ENCODE measurements around the gene CACNA1C.

Gene CACNA1C

DNA sequence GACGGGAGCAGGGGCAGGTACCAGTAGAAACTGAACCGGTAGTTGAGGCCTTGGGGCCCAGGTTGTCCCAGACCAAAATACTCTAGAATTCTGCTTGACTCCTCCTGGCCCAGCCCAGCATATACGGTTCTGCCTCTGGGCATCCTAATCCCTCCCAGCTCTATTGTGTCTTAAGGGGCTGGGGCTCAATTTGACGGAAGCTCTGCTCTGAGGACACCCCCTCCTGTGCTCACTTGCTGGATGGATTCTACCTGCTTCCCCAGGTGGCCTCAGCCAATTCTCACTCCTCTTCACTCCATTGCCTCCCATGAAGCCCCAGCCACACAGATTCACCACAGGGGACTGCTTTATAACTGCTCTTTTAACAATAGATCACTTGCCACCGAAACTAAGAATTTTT lies 522.5 kb downstream of the CACNA1C start:
- no peak for DNase-seq

DNA sequence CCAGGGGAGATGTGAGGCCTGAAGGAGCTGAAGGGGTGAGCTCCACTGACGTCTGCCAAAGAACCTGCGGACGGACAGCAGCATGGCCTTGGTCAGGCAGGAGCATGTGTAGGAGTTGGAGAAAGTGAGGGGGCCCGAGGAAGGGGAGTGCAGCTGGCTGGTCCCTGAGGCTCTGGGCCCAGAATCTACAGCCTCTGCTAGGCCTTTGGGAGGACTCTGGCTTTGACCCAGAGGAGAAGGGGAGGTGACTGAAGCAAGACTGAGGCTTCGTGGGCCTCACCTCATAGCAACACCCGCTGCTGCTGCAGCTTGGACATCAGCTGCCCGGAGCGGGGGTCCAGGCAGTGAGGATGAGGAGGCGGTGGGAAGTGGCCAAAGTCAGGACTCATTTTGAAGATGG lies 525.4 kb downstream of the CACNA1C start:
- no peak for DNase-seq

DNA sequence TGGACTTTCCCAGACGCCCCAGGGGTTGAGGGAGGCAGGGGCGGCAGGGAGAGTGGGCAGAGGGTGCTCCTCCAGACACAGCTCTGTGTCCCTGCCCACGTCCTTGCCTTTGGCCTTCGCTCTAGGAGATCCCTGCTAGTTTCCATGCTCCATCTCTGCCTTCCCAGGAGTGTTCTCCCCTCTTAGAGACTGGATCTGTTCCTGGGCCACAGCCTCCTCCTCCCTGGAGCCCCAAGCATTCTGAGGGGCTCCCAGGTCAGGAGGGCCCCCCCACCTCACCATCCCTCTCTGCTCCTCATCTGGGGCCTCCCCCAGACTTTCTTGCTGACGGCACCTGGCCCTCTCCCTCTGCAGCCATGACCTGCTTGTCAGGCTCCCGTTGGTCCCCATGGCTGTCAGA lies 526.0 kb downstream of the CACNA1C start:
- no peak for DNase-seq

DNA sequence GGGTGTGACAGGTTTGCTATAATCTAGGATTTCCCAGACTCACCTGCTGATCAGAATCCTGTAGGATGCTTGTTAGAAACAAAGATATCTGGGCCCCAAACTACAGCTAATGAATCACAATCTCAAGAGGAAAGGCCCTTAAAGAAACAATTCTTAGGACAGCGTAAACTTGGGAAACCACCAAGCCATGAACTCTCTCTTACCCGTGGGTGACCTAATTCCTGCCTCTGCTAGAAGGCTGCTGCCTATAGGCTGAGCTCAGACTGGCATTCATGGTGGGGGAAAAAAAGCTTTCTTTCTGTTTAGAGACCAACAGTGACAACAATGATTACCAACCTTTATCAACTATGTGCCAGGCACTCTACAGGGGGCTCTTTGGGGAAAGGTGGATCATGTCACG lies 528.0 kb downstream of the CACNA1C start:
- DNase-seq, result no peak

DNA sequence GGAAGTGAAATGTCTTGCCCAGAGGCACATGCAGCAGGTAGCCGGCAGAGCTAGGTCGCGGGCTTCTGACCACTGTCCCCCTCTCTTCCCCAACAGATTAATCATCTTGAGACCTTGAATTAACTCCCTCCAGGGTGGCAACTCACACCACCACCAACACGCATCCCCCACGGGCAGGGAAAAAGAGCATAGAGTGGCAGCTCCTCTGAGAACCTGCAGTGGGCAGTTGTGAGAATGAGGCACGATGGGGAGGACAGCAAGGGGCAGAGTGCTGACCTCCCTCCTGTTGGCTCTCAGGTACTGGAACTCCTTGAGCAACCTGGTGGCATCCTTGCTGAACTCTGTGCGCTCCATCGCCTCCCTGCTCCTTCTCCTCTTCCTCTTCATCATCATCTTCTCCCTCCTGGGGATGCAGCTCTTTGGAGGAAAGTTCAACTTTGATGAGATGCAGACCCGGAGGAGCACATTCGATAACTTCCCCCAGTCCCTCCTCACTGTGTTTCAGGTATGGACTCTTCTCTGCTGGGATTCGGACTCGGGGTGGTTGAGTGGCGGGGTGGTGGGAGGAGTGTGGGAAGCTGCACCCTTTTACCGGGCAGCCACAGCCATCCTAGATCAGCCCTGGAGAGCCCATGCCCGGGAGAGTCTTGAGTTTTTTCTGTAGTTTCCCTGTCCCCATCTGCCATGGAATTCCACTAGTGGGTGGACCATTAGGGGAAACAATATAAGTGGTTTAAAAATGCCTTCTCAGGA lies 528.7 kb downstream of the CACNA1C start:
- DNase-seq, result no peak

DNA sequence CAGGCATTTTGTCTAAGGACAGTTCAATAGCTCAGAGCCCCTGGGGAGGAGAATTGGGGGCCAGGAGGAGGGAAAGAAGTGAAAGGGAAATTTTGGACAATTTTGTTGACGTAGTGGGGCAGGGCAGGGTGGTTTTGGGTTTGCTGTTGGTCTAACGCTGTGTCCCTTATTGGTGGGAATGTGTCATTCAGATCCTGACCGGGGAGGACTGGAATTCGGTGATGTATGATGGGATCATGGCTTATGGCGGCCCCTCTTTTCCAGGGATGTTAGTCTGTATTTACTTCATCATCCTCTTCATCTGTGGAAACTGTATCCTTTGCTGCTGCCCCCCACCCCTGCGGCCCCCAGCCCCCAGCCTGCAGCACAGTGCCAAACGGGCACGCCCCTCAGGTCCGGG lies 529.8 kb downstream of the CACNA1C start:
- DNase-seq, result no peak

DNA sequence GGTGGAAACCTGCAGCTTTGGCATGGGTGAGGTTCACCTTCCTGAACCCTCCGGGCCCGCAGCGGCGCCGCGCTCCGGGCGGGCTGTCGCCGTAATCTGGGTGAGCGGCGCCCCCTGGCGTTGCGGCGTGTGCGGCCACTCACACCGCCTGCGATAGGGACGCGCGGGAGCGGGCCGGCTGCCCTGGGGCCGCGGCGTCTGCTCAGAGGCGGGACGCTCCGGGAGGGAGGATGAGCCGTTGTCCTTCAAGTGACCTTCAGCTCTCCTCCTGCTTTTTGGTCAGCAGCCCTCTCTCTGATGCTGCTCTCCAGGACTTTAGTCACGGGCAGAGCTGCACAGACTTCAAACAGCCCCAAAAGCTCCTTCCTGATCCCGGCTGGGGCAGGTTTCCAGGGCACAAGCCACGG lies 530.3 kb downstream of the CACNA1C start:
- DNase-seq, result peak; percentile 5 to 21

DNA sequence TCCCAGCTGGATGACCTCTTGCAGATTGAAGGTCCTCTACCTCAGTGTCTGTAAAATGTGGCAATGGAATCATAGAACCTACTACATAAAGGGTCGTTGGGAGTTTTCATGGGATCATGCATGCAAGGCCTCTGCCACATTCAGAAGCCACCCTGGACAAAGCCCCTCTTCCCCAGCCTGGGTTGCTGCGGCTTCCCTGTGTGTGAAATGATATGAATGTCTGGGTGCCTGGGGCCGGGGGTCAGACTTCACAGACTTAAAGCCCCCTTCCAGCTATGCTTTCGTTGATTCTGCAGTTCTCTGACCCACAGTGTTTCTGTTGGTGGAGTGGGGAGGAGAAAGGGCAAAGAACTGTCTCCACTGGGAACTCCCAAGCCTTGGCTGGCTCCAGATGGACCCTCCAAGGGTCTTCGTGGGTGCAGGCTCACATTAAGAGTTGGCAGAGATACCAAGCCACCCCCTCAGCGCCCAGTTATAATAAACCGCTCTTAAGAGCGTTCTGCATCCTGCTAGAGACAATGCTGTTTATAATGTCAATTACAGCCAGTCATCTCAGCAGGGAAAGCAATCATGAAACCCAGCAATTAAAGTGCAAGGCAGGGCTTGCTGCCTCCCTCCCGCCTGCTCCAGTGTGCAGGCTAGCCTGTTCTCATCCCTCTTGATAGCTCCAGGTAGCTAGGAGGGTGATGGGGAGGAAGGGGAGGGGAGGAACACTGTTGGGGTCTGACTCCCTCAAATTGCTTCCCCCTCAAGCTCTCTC lies 531.0 kb downstream of the CACNA1C start:
- DNase-seq, result no peak

DNA sequence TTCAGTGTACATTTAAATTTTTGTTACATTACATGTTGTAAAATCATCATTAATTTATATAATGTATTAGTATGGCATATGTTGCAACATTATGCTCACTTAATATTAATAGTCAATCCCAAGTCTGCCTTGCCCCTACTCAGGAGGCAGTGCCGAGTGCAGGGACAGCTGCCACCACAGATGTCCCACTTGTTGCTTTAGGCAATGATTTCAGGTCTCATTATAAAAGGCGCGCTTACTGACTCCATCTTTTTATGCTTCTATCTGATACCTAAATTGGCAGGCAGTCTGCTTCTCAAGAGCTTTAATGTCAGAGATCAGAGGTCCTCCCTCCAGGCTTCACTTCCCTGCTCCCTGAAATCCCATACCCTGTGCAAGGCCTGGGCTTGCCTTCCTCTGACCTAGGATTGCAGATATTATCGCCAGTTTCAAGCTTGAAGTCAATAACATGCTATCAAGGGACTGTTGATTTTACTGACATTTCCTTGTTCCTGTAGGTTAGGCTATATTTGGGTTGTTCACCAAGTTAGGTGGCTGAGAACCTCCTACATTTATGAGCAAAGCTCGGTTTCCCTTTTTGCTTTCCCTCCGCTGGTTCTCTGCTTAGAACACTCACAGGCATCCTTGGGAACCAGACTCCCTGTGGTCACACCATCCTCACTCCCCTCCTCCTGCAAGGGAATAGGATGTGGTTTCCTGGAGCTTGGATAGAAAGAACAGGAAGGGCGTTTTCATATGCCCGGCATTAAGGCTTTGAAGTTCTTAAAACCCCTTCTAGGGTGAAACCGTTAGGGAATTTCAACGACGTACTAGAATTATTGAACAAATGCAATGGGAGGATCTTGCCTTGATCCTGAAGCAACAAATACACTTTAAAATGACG lies 533.6 kb downstream of the CACNA1C start:
- DNase-seq, result no peak

DNA sequence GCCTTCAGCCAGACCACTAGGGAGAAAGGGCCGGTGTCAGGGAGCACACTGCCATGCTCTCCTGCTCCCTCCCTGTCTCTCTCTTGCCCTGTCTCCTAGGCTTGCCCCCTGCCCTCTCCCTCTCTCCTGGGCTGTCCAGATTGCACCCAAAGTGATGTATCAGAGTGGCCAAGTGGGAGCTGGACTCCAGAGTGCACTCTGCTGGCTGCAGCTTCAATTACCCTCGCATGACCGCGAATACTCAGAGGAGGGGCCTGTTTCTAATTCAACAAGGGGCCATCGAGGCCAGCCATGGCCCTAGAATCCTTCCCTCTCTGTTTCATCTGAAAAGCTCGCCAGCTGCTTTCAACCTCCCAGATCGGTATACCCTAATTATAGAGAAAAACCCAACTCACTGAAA lies 535.6 kb downstream of the CACNA1C start:
- DNase-seq, result no peak

DNA sequence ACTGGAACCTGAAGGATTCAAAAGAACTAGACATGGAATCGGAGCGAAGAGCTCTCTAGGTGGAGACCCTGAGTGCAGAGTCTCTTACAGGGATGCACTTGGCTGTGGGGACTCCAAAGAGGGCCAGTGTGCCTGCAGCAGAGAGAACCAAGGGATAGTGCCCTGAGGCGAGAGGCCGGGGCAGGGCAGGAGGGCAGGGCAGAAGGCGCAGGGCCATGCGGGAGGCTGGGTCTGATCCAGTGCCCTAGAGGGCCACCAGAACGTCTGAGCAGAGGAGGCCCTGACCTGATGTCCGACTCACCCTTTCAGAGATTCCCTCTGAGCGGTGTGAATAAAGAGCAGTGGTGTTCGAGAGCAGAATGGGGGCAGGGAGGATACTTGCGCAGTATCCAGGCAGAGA lies 536.6 kb downstream of the CACNA1C start:
- DNase-seq, result no peak

DNA sequence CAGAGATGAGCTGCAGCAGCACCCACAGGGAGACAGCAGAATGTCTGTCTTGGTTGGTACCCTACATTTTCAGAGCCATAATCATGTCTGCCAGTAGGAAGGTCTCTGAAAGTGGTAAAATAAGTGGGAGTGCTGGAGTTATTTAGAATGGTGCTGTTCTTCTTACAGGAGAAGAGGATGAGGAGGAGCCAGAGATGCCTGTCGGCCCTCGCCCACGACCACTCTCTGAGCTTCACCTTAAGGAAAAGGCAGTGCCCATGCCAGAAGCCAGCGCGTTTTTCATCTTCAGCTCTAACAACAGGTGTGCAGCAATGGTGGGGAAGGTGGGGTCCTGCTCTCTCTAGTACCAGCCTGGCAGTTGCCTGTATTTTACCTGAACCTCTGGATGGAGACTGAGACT lies 540.3 kb downstream of the CACNA1C start:
- no peak for DNase-seq

DNA sequence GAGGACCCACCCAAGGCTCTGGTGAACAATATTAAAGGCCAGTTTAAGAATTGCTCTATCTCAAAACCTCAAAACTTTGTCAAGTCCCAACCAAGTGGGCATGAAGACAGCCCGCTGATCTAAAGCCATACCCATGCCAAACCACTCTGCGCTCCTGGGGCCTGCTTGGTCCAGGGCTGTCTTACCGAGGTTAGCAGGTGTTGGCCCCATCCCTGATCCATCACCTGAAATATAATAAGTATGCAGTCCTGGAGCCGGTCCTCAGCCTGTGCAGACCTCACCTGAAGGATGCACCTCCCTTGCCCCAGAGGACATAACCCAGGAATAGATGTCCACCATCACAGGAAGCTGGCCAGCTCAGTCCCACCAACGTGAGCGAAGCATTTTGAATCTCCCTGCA lies 543.7 kb downstream of the CACNA1C start:
- DNase-seq, result no peak

DNA sequence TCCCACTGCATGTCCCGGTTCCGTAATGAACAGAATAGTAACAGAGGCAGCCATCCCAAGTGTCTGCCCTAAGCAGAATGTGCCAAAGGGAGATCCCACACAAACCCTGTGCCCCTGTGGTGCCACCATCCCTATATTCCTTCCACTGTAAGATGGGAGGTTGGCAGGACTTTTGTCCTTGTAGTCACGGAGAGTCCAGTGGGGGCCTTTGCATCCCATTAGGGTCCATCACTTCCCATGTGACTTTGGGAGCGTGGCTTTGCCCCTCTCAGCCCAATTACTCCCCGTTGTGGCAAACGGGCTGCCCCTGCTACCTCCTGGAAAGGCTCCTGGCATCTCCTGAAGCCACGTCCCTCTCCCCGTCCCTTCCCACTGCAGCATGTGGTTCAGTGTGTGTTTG lies 552.5 kb downstream of the CACNA1C start:
- DNase-seq, result no peak

DNA sequence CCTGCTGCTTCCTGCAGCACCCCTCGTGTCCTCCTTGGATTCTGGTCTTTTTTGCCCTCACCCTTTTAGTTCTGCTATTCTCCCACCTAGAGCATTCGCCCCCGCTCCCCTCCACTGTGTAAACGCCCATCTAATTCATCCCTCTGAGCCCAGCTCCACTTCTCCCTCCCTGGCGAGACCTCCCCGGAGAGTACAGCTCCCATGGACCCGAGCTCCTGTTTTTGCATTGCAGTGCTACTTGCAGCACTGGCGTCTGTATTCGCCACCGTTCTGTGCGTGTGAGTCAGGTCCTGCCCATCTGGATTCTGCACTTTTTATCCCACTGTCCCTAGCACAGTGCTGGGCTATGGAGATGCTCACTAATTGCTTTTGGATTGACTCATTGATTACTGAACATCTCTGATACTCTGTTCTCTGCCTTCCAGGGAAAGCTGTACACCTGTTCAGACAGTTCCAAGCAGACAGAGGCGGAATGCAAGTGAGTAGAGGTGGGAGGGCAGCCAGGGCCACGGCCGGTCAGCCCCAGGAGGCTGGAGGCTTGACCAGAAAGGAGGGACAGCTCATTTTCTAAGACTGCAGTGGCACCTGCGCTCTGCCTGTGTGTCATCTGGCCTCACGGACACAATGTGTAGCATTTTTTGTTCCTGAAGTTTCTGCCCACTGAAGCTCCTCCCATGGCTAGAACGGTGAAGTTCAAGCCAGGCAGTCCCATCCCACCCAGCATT lies 553.6 kb downstream of the CACNA1C start:
- DNase-seq, result no peak

DNA sequence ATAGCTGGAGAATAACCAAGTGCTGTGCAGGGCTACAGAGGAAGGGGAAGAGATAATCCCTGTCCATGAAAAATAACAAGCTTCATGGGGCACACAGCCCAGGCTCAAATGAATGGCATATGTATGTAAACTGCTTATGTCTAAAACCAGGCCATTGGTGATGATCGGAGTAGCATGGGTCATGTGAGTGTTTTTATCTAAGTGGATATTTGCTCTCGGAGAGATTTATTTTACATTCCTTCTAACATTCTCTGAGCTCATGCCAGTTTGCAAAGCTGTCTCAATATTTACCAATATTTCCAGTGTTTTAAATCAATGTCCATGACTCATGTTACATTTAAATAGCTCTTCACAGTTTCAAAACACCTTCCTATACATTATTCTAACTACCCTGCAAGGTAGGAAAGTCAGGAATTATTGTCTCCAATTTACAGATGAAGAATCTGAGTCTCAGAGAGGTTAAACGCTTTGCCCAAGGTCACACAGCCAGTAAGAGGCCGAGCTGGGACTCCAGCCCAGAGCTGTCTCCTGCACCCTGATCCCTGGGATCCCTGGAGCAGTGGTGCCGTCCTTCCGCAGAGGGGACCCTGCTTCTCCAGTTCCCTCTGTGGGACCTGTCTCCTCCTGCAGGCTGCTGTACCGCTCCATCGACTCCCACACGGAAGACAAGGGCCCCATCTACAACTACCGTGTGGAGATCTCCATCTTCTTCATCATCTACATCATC lies 555.3 kb downstream of the CACNA1C start:
- DNase-seq, result no peak

DNA sequence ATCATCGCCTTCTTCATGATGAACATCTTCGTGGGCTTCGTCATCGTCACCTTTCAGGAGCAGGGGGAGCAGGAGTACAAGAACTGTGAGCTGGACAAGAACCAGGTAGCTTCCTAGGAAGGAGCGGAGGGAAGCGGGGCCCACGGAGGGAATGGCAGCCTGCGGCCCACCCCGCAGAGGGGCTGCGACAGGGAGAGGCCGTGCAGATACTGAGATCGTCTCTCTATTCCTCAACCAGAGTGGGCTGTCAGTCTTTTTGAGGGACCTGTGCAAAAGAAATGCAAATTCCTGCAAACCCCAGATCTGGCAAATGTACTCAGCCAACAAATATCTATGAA lies 555.8 kb downstream of the CACNA1C start:
- no peak for DNase-seq

DNA sequence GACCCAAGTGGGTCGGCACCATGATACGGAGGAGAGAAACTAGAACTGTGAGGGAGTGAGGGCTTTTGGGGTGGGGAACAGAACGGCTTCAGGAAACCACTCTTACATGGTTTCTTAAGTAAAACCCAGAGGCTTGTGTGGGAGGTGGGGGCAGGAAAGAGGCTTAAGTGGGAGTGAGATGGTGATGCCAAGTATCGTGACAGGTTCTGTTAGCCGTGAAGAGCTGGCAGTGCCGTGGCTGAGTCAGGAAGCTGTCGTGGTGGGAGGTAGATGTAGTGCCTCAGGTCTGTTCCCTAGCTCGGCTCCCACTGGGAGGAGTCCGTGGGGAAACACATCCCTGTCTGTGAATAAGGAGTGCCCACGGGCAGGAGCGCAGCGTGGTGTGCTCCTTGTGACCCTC lies 556.2 kb downstream of the CACNA1C start:
- DNase-seq, result no peak

DNA sequence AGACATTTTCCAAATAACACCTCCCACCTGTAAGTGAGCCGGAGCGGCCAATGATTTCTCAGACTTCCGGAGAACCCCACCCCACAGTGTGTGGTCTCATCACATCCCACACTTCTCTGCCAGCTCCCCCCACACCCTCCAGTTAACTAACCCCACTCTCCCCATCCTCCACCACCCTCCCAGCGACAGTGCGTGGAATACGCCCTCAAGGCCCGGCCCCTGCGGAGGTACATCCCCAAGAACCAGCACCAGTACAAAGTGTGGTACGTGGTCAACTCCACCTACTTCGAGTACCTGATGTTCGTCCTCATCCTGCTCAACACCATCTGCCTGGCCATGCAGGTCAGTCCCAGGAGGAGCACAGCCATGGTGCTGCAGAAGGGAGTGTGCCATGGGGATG lies 557.6 kb downstream of the CACNA1C start:
- no peak for DNase-seq

DNA sequence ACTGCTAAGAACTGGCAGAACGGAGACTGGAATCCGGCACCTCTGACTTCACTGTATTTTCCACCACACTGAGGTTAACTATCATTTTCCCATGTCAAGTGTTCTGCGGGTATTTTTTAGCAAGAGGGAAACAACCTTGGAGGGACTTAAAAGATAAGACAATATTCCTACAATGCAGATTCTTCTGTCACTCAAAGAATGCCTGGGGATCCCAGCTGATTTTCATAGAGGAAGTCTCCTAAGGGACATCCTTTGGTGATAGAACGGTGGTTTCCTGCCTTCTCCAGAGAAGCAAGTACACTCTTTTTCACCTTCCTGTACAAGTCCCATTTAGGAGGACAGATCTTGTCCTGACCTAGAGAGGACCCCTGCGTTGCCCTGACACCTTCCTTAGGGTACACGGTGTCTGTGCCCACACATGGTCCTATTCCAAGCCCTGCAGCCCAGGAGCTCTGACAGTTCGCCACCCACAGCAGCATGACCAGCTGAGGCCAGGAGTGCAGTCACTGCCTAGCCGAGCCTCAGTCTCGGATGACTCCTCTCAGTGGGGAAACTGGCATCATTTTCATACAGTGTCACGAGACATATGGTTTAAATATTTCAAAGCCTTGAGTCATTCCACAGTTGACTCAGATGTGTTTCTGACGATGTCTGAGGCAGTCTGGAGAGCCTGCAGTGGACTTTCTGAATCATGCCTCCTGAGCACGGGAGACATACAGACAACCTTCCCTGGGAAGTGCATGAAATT lies 560.7 kb downstream of the CACNA1C start:
- no peak for DNase-seq

DNA sequence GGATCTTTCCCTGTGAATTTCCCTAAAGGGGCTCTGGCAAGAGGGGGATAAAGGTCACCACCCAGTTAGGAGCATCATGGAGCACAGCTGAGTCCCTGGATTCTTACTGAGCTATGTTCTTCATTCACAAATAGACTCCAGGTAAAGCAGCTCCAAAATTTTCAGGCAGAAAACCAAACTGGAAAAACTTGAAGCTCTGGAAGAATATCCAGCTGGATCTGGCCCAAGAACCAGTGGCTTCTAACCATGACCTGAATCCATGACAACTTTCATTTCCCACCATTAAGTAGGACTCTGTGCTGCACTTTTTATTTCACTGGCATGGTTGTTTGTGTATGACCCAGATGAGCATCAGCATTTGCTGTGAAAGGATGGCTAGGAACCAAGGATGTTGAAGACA lies 561.6 kb downstream of the CACNA1C start:
- no peak for DNase-seq
